GM21528 (cell line): ENCODE measurements around the gene APPL2.
"Not testable (repeated sequence)": the region's sequence is repeated elsewhere in the genome, so short reads cannot be mapped to it uniquely, and the experiment has no call there.

Source experiments
- ATAC-seq: cut with Tn5 transposase; IDR thresholded peaks from one replicate; pipeline ENCODE4 v1.9.1; 2021; ENCODE audit warnings: mild to moderate bottlenecking, moderate library complexity; ENCODE audit not compliant: unreplicated experiment, low FRiP score

Gene APPL2

DNA sequence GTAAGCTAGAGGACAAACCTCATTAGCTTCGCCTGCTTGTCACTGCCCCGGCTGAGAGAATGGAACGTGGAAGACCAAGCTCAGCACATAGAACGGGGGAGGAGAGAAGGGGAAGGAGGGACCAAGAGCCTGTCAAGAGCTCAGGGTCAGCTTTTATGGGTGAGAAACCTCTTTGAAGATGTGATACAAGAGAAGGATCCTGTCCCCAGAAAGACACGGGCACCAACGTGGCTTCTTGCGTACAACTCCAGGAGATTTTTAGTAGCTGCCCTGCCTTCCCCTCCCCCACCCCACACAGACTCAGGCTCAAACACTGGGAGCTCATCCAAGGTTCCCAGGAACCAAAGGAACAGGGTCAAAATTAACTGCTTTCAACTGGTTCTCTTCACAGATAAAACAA lies 34.7 kb downstream of the APPL2 start:
- ATAC-seq = no peak

GRCh38 chr12:105200385-105200784 lies 35.6 kb downstream of the APPL2 start:
- ATAC-seq = no peak

- no peak for ATAC-seq
Measured at GRCh38 chr12:105198961-105199360, 37.0 kb downstream of the APPL2 start.

GRCh38 chr12:105196090-105196489 lies 39.9 kb downstream of the APPL2 start:
- no peak for ATAC-seq

- ATAC-seq = no peak
Measured at GRCh38 chr12:105194947-105195346, 41.0 kb downstream of the APPL2 start.

DNA sequence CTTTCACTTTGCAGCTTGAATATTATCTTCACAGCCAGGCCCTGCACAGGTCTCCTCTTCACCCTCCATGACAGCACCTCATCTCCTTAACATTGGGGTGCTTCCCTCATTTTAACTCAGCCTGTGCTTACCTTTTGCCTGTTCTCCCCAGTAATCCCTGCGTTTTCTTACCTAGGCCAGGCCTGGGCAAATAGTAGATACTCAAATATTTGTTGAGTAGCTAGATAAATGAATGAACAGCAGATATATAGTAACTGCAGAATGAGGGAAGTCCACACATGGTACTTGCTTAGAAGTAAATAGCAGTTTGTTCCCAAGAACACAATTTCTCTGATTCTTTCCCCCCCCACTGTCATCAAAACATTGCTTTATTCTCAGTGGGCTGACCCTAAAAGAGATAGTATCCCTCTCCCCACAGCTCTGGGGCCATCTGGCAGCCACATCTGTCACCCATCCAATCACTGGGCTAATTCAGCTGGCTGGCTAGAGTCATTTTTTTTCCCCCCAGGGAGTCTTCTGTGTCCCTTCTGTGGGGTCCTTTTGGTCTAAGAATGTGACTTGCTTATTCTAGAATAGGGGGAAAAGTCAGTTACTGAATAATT lies 43.2 kb downstream of the APPL2 start:
- ATAC-seq = no peak

GRCh38 chr12:105190530-105190929 lies 45.4 kb downstream of the APPL2 start:
- ATAC-seq = no peak

GRCh38 chr12:105189293-105189692 lies 46.7 kb downstream of the APPL2 start:
- ATAC-seq = no peak

DNA sequence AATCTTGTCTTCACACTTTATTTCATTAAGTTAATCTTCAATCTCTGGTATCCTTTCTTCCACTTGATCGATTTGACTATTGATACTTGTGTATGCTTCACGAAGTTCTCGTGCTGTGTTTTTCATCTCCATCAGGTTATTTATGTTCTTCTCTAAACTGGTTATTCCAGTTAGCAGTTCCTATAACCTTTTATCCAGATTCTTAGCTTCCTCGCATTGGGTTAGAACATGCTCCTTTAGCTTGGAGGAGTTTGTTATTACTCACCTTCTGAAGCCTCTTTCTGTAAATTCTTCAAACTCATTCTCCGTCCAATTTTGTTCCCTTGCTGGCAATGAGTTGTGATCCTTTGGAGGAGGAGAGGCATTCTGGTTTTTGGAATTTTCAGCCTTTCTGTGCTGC lies 52.0 kb downstream of the APPL2 start:
- ATAC-seq = not testable (repeated sequence)

GRCh38 chr12:105183406-105183805 lies 52.6 kb downstream of the APPL2 start:
- ATAC-seq = not testable (repeated sequence)

DNA sequence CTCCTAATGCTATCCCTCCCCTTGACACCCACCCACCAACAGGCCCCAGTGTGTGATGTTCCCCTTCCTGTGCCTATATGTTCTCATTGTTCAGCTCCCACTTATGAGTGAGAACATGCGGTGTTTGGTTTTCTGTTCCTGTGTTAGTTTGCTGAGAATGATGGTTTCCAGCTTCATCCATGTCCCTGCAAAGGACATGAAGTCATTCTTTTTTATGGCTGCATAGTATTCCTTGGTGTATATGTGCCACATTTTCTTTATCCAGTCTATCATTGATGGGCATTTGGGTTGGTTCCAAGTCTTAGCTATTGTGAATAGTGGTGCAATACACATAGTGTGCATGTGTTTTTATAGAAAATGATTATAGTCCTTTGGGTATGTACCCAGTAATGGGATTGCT lies 56.9 kb downstream of the APPL2 start:
- ATAC-seq = not testable (repeated sequence)

DNA sequence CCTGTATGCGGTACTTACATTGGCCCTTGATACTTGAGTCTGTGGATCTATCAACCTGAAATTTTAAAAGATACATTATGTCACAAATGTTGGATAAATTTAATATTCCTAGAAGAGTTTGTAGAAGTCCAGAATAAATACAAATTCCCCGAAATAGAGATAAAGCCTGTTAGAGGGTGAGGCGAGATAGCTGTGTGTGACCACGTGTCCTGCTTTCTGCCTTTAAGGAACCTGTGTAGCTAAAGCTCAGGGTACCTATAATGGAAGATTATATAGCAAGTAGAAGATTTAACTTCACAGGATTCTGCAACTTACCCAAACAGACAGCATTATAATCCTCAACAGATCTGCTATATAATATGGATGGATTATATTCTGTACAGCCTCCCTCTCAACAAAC lies 58.8 kb downstream of the APPL2 start:
- no peak for ATAC-seq

DNA sequence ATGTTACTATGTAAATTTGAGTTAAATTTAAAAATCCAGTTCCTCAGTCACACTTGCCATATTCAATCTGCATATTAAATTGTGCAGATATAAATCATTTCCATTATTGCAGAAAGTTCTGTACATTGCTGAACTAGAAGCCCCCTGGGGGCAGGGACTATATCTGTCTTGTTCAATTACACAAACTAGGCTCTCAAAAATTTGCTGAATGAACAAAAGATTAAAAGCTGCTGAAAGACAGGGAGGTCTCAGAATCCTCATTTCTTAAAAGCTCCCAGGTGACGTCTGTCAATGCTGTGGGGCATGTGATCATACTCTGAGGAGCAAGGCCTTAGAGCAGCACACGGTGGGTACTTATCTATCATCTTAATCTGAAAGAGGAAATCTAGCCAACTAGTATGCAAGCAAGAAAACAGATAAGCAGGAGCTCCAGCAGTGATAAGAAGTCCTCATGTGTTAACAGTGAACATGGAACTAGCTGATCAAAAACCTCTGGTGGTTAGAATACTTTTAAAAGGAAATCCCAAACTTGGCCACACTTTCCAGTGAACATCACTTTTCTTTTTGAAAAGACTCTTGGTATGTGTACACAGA lies 60.5 kb downstream of the APPL2 start:
- no peak for ATAC-seq

DNA sequence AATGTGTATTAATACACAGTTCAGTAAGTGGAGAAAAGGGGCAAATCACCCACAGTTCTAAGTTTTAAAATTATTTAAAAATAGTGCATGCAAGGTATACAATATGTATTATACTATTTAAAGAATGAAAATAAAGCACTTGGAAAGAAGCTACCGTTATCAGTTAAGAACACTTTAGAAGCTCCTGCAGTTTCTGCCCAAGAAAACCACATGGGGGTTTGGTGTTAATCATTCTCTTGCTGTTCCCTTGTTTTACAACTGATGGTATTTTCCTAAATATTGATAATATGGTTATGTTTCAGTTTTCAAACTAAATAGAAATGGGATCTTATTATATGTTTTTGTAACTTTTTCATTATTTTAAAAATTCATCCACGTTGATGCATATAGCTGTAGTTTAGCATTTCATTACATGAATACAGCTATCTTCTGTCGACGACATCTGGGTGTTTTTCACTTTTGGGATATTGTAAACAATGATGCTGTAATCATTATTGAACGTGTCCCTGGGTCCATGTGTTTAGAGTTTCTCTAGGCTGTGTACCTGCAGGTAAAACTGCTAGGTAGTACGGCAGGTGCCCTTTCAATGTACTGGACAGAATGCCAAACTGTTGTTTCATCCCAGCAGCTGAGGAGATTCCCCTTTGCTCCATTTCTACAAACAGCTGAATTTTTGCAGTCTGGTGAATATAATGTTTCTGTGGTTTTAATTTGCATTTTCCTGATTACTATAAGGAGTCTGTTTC lies 64.1 kb downstream of the APPL2 start:
- no peak for ATAC-seq

DNA sequence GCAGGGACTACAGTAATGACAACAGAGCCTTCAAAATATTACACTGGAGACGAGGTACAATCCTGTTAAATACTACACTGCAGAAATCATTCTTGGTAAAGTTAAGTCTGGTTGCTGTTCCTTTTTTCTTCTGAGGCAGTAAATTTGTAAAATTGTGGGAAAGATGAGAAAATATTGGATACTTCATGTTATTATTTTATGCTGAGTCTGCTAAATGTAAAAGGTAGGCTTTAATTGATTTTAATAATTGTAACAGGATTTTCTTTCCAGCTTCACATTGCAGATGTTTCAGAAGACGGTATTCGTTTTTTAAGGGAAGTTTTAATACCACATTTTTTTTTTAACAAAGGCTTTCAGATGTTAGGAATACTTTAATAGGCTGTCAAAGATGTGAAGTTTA lies 65.8 kb downstream of the APPL2 start:
- no peak for ATAC-seq

DNA sequence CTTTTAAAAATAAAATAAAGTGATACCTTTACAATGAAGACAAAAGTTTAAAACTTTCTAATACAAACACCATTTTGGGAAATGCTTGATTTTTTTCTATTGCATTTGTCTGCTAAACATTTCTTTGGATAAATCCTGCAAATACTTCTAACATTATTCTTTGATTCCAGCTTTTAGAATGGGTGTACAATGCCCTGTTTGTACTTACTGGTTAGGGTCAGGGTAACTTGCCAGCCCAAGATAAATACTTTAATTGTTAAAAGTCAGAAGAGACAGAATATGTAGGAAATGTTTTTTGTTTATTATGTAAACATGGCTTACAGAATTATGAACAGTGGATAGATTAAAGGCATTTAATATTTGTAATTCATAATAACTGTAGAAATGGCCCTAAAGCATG lies 68.0 kb downstream of the APPL2 start:
- ATAC-seq = no peak

DNA sequence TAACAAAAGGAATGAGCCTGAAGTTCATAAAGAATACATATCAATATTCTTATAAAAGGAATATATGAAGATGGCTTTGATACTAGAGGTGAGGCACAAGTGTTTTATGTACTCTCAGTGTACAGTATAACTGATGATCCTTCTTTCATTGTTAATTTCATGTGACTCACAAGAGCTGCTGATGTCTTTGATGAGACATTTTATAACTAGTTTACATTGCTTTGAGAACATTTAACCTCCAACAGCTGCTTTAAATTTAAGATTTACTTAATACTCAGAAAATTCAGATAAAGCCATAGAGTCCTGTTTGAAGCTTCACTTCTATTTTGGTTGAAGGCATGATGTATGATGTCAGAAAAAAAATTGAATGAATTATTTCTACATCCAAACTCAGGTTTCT lies 68.6 kb downstream of the APPL2 start:
- no peak for ATAC-seq

DNA sequence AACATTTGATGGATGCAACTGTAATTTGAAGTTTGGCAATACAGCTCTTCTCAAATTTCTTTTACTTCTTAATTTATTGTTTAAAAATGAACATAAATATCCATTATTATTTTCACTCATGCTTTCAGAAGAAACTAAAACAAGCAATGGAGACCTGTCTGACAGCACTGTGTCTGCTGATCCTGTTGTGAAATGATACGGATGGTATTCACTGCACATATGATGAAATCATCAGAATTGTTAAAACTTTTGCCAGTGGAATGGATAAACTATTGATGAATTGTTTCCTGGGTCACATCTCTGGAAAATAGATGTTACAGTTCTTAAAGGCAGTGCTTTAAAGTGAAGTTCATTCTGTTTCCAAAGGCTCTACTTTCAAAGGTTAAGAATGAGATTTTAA lies 69.2 kb downstream of the APPL2 start:
- no peak for ATAC-seq

DNA sequence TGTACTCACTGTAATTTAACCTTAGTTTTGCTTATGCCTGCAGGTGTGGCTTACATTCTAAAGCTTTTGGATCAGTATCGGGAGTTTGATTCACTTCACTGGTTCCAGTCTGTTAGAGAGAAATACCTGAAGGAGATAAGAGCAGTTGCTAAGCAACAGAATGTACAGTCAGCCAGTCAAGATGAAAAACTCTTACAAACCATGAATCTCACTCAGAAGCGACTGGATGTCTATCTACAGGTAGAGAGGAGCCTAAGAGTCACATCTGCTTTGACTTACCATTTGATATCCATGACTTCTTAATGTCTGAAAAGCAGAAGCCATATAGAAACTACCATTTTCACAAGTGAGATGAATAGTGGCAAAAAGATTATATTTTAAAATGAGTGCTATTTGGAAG lies 71.9 kb downstream of the APPL2 start:
- no peak for ATAC-seq

DNA sequence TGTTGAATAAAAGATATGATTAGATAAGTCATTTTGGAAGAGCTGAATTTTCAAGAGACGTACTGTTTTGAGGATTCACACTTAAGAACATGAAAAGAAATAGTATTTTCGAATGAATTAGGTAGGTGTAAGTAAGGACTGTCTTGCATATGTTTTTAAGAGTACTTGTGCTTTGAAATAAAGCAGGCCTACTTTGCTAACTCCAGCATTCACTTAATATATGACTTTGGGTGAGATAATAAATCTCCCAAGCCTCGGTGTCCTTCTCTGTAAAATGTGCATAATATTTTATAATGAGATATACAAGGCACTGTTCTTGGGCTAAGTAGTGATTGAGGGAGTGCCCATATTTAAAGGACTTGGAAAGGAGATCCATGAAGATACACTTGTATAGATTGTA lies 73.8 kb downstream of the APPL2 start:
- ATAC-seq = no peak

DNA sequence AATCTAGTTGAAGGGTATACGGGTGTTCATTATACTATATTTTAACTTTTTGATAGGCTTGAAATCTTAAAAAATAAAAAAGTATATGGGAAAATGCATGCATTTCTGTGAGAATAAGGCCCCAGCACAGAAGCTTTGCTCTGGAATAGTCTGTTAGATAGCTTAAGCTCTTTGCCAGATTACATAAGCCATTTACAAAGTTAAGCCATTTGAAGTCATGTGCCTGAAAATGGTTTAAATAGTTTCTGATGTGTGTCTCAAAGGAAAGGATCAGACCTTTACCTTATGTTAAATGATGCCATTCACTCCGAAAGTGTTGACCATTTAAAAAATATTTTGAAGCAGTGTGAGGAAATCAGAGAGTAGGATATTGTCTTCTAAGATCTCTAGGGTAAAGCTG lies 77.1 kb downstream of the APPL2 start:
- ATAC-seq = no peak

DNA sequence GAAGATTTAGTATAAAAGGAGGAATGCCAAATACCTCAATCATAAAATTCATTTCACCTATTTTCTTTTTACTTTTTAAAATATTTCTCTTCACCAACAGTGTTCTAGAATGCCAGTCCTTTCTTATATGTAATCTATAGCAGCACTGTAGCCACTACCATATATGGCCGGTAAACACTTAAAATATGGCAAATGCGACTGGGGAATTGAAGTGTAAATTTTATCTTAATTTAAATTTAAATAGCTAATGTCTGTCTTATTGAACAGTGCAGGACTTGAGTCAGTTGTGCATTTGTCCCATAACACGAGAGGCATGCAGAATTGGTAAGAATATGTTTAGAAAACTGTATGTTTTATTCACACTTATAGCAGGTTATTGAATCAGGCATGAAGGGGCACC lies 78.4 kb downstream of the APPL2 start:
- ATAC-seq = no peak
